Measurements from ENCODE around the gene RAI14. TPM values are rescaled to one million over a fixed set of nuclear protein-coding genes. Genes with fewer than 3 reads are reported as not detected.

The RAI14 gene
- total and polyA plus RNA-seq, 11 donors = 1.7 to 34.3 (median 10.7) TPM

DNA sequence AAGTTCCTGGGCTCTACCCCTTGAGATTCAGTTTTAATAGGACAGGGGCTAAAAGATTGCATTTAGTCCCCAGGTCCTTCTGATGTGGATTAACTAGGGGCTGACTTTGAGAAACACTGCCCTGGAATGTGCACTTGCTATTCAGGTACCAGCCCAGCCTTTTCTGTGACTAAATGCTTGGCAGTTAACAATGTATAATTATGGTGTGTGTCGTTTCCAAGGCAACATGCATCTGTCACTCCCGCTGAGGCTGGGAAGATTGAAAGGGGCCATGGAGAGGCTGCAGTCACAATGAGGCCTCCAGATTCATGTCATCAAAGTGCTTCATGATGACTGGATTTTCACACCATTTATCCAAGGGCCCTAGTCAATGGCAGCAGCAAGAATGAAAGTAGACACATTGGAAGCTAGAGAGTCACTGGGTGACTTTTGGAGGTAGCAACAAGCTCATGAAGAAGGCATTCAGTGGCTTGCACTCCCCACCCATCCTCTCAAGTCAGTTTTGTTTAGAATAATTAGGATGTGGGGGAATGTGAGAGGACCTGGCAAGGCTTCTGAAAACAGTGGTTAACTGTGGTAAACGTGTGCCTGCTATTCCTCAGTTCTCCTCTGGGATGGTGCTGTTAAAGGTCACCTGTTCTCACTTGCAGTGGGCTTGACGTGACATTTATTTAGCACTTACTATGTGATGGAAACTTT is 28.3 kb downstream of the RAI14 start:
- 42 to 53% (median 44%) methylated on average over 4 of the region's 4 CpGs for WGBS, 4 donors
- ATAC-seq (peak; percentile 28 to 53 (median 44)), DNase-seq (peak in 1 of 5 donors; percentile 22)
- intact Hi-C loops (cut with DNase I) = no loop called here
- H3K27me3 ChIP-seq = no peaks in the 10 kb centered on the region
- TF ChIP-seq, protein P1, sequence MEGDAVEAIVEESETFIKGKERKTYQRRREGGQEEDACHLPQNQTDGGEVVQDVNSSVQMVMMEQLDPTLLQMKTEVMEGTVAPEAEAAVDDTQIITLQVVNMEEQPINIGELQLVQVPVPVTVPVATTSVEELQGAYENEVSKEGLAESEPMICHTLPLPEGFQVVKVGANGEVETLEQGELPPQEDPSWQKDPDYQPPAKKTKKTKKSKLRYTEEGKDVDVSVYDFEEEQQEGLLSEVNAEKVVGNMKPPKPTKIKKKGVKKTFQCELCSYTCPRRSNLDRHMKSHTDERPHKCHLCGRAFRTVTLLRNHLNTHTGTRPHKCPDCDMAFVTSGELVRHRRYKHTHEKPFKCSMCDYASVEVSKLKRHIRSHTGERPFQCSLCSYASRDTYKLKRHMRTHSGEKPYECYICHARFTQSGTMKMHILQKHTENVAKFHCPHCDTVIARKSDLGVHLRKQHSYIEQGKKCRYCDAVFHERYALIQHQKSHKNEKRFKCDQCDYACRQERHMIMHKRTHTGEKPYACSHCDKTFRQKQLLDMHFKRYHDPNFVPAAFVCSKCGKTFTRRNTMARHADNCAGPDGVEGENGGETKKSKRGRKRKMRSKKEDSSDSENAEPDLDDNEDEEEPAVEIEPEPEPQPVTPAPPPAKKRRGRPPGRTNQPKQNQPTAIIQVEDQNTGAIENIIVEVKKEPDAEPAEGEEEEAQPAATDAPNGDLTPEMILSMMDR (IDR thresholded peaks at IDR 0.05) = peak in 1 of 12 donors; percentile 4
- TF ChIP-seq POLR2A (IDR thresholded peaks at IDR 0.05) = no peak
- peaks cover 0 to 52% (median 32%) of the 10 kb centered on the region in 12 donors for H3K4me1 ChIP-seq
- peak overlapping the region in 1 of 12 donors; percentile 23 for H3K27ac ChIP-seq
- peaks cover 0 to 7% (median 0%) of the 10 kb centered on the region in 9 donors for H3K36me3 ChIP-seq
- no peaks in the 10 kb centered on the region for H3K9me3 ChIP-seq
- no peak overlapping the region for H3K4me3 ChIP-seq

- Histone ChIP-seq H3K36me3 (peaks cover 0 to 7% (median 0%) of the 10 kb centered on the region in 9 donors), H3K9me3 (no peaks in the 10 kb centered on the region), H3K27ac (peak overlapping the region in 1 of 12 donors; percentile 23), H3K4me1 (peaks cover 0 to 52% (median 32%) of the 10 kb centered on the region in 12 donors), H3K4me3 (no peak overlapping the region), H3K27me3 (no peaks in the 10 kb centered on the region)
- intact Hi-C loops (cut with DNase I) = no loop called here
- DNase-seq = no peak
- 93 to 98% (median 96%) methylated on average over 4 of the region's 4 CpGs for WGBS, 4 donors
- TF ChIP-seq, protein P1 (IDR thresholded peaks at IDR 0.05) = no peak
- TF ChIP-seq POLR2A (IDR thresholded peaks at IDR 0.05) = no peak
- no peak for ATAC-seq
Observed at GRCh38 chr5:34684980-34685352, 28.8 kb downstream of the RAI14 start.

DNA sequence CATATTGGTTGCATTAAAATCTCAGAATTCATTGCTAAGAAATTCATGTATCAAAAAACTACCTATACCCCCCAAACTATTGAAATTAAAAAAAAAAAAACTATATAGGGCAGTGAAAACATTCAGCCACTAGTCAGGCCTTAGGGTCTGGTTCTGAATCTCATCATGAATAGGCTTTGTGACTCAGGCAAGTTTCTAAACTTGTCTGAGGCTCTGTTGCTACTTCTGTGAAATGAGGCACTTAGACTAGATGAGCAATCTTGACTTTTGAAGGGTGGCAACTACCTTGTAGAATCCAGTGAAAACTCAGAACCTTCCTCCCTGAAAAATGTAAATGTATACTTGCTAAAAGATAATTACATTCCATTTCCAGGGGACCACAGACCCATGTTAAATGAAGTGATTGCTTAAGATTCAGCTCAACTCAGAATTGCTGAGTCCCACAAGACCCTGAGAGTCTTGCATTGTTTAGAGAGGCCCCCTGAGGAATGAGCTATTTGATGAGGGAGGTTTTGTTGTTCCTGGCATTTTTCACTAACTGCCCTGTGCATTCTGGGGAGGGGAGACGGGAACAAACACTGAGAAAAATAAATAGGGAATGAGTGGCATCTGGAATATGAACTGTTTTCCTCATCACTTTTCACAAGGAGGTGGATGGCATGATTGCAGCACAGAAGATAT is 29.5 kb downstream of the RAI14 start:
- Histone ChIP-seq H3K4me3 (no peak overlapping the region), H3K27ac (peak overlapping the region in 1 of 12 donors; percentile 55), H3K4me1 (peaks cover 0 to 52% (median 32%) of the 10 kb centered on the region in 12 donors), H3K27me3 (no peaks in the 10 kb centered on the region), H3K9me3 (no peaks in the 10 kb centered on the region), H3K36me3 (peaks cover 0 to 7% (median 0%) of the 10 kb centered on the region in 9 donors)
- DNase-seq (no peak), ATAC-seq (no peak)
- TF ChIP-seq POLR2A (IDR thresholded peaks at IDR 0.05) = no peak
- TF ChIP-seq, protein P1 (IDR thresholded peaks at IDR 0.05) = no peak
- WGBS, 4 donors = 37 to 63% (median 57%) methylated on average over 1 of the region's 1 CpG
- intact Hi-C loops (cut with DNase I) = no loop called here

DNA sequence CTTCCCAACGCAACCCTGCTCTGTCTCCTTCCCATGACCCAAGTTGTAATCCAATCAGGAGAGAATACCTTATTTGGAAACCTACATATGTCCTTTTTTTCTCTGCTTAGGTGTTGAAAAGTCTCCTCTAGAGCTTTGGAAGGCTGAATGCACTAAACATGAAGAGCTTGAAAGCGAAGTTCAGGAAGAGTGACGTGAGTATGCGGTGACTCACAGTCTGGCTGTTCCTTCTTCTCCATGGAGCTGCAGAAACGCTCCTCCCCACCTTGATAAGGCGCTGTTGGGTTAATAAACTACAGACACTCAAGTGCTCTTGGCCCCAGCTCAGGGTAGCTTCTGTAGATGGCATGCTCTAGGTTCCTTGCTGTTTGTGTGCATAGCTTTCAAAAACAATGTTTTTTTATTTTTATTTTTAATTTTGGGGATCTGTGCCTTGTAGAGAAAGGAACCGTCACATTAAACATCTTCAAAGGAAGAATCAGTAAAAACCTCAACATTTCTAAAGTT is 30.7 kb downstream of the RAI14 start:
- Histone ChIP-seq H3K27me3 (no peaks in the 10 kb centered on the region), H3K27ac (peak overlapping the region in 7 of 12 donors; percentile 10 to 55 (median 33)), H3K4me3 (peak overlapping the region in 3 of 12 donors; percentile 2 to 21 (median 2)), H3K9me3 (no peaks in the 10 kb centered on the region), H3K36me3 (peaks cover 0 to 7% (median 0%) of the 10 kb centered on the region in 9 donors), H3K4me1 (peaks cover 0 to 56% (median 32%) of the 10 kb centered on the region in 12 donors)
- DNase-seq = peak in 4 of 5 donors; percentile 70 to 90 (median 74)
- TF ChIP-seq, protein P1 (IDR thresholded peaks at IDR 0.05) = peak in 1 of 12 donors; percentile 8
- peak in 1 of 2 donors; percentile 12 for TF ChIP-seq POLR2A (IDR thresholded peaks at IDR 0.05)
- 27 to 41% (median 32%) methylated on average over 7 of the region's 7 CpGs for WGBS, 4 donors
- intact Hi-C loops (cut with DNase I) = no loop called here
- ATAC-seq = peak; percentile 74 to 98 (median 96)

Measured in heart left ventricle (tissue), 16 donors.